Measurements from ENCODE around the gene SERPINB6.
"Not testable (repeated sequence)": the region's sequence is repeated elsewhere in the genome, so short reads cannot be mapped to it uniquely, and the experiment has no call there.

The SERPINB6 gene

GRCh38 chr6:2915150-2915549 is 56.2 kb downstream of the SERPINB6 start:
- Histone ChIP-seq H3K36me3 (ENCODE audit: control insufficient read depth, insufficient read depth, low read length, severe bottlenecking) (no peaks in the 10 kb centered on the region), H3K9ac (ENCODE audit: low read length) (no peak overlapping the region), H3K4me3 (ENCODE audit: low read length) (no peak overlapping the region), H3K27me3 (replicated peaks; ENCODE audit: control insufficient read depth, insufficient read depth, low read length) (peaks cover 15% of the 10 kb centered on the region), H3K4me1 (ENCODE audit: control insufficient read depth, insufficient read depth, low read length) (no peaks in the 10 kb centered on the region), H3K9me3 (ENCODE audit: control insufficient read depth, low read length) (no peaks in the 10 kb centered on the region)
- no peak for DNase-seq (ENCODE audit: low read depth)

- Histone ChIP-seq H3K4me1 (ENCODE audit: control insufficient read depth, insufficient read depth, low read length) (no peaks in the 10 kb centered on the region), H3K36me3 (ENCODE audit: control insufficient read depth, insufficient read depth, low read length, severe bottlenecking) (no peaks in the 10 kb centered on the region), H3K9ac (ENCODE audit: low read length) (no peak overlapping the region), H3K9me3 (ENCODE audit: control insufficient read depth, low read length) (no peaks in the 10 kb centered on the region), H3K4me3 (ENCODE audit: low read length) (no peak overlapping the region), H3K27me3 (replicated peaks; ENCODE audit: control insufficient read depth, insufficient read depth, low read length) (peaks cover 15% of the 10 kb centered on the region)
- no peak for DNase-seq (ENCODE audit: low read depth)
Observed at GRCh38 chr6:2914318-2914660, 57.1 kb downstream of the SERPINB6 start.

GRCh38 chr6:2913621-2914317 is 57.6 kb downstream of the SERPINB6 start:
- Histone ChIP-seq H3K4me1 (ENCODE audit: control insufficient read depth, insufficient read depth, low read length) (no peaks in the 10 kb centered on the region), H3K4me3 (ENCODE audit: low read length) (no peak overlapping the region), H3K27me3 (replicated peaks; ENCODE audit: control insufficient read depth, insufficient read depth, low read length) (peaks cover 15% of the 10 kb centered on the region), H3K36me3 (ENCODE audit: control insufficient read depth, insufficient read depth, low read length, severe bottlenecking) (no peaks in the 10 kb centered on the region), H3K9me3 (ENCODE audit: control insufficient read depth, low read length) (no peaks in the 10 kb centered on the region), H3K9ac (ENCODE audit: low read length) (no peak overlapping the region)
- DNase-seq (ENCODE audit: low read depth), result no peak

GRCh38 chr6:2911171-2911570 is 60.2 kb downstream of the SERPINB6 start:
- no peak for DNase-seq (ENCODE audit: low read depth)

GRCh38 chr6:2909718-2910117 is 61.6 kb downstream of the SERPINB6 start:
- Histone ChIP-seq H3K4me3 (ENCODE audit: low read length) (no peak overlapping the region), H3K27me3 (replicated peaks; ENCODE audit: control insufficient read depth, insufficient read depth, low read length) (peaks cover 4% of the 10 kb centered on the region), H3K9ac (ENCODE audit: low read length) (no peak overlapping the region), H3K36me3 (ENCODE audit: control insufficient read depth, insufficient read depth, low read length, severe bottlenecking) (no peaks in the 10 kb centered on the region), H3K4me1 (ENCODE audit: control insufficient read depth, insufficient read depth, low read length) (no peaks in the 10 kb centered on the region), H3K9me3 (ENCODE audit: control insufficient read depth, low read length) (no peaks in the 10 kb centered on the region)
- no peak for DNase-seq (ENCODE audit: low read depth)

More at GRCh38 chr6:2911171-2911570, 60.2 kb downstream of the SERPINB6 start:
- peaks cover 4% of the 10 kb centered on the region for H3K27me3 ChIP-seq (replicated peaks; ENCODE audit: control insufficient read depth, insufficient read depth, low read length)
- H3K4me1 ChIP-seq (ENCODE audit: control insufficient read depth, insufficient read depth, low read length), result no peaks in the 10 kb centered on the region
- H3K36me3 ChIP-seq (ENCODE audit: control insufficient read depth, insufficient read depth, low read length, severe bottlenecking), result no peaks in the 10 kb centered on the region
- no peaks in the 10 kb centered on the region for H3K9me3 ChIP-seq (ENCODE audit: control insufficient read depth, low read length)
- no peak overlapping the region for H3K4me3 ChIP-seq (ENCODE audit: low read length)
- no peak overlapping the region for H3K9ac ChIP-seq (ENCODE audit: low read length)

- not testable (repeated sequence) for H3K36me3 ChIP-seq (ENCODE audit: control insufficient read depth, insufficient read depth, low read length, severe bottlenecking); H3K4me1 ChIP-seq (ENCODE audit: control insufficient read depth, insufficient read depth, low read length); H3K9me3 ChIP-seq (ENCODE audit: control insufficient read depth, low read length); H3K9ac ChIP-seq (ENCODE audit: low read length); H3K4me3 ChIP-seq (ENCODE audit: low read length); DNase-seq (ENCODE audit: low read depth); H3K27me3 ChIP-seq (replicated peaks; ENCODE audit: control insufficient read depth, insufficient read depth, low read length)
Observed at GRCh38 chr6:2909051-2909606, 62.2 kb downstream of the SERPINB6 start.

- not testable (repeated sequence) for H3K36me3 ChIP-seq (ENCODE audit: control insufficient read depth, insufficient read depth, low read length, severe bottlenecking); H3K9me3 ChIP-seq (ENCODE audit: control insufficient read depth, low read length); H3K4me3 ChIP-seq (ENCODE audit: low read length); H3K4me1 ChIP-seq (ENCODE audit: control insufficient read depth, insufficient read depth, low read length); DNase-seq (ENCODE audit: low read depth); H3K9ac ChIP-seq (ENCODE audit: low read length); H3K27me3 ChIP-seq (replicated peaks; ENCODE audit: control insufficient read depth, insufficient read depth, low read length)
Observed at GRCh38 chr6:2908516-2908915, 62.9 kb downstream of the SERPINB6 start.

- peaks cover 24% of the 10 kb centered on the region for H3K4me1 ChIP-seq (ENCODE audit: control insufficient read depth, insufficient read depth, low read length)
- H3K36me3 ChIP-seq (ENCODE audit: control insufficient read depth, insufficient read depth, low read length, severe bottlenecking), result peaks cover 12% of the 10 kb centered on the region
- DNase-seq (ENCODE audit: low read depth); H3K9me3 ChIP-seq (ENCODE audit: control insufficient read depth, low read length); H3K27me3 ChIP-seq (replicated peaks; ENCODE audit: control insufficient read depth, insufficient read depth, low read length): not testable (repeated sequence)
- peak overlapping the region; percentile 88 for H3K4me3 ChIP-seq (ENCODE audit: low read length)
- peak overlapping the region; percentile 84 for H3K9ac ChIP-seq (ENCODE audit: low read length)
Observed at GRCh38 chr6:2903411-2904185, 67.8 kb downstream of the SERPINB6 start.

GRCh38 chr6:2901645-2902502 is 69.5 kb downstream of the SERPINB6 start:
- Histone ChIP-seq H3K4me1 (ENCODE audit: control insufficient read depth, insufficient read depth, low read length) (peaks cover 24% of the 10 kb centered on the region), H3K4me3 (ENCODE audit: low read length) (peak overlapping the region; percentile 88), H3K36me3 (ENCODE audit: control insufficient read depth, insufficient read depth, low read length, severe bottlenecking) (peaks cover 12% of the 10 kb centered on the region), H3K9ac (ENCODE audit: low read length) (peak overlapping the region; percentile 84)
- H3K9me3 ChIP-seq (ENCODE audit: control insufficient read depth, low read length); DNase-seq (ENCODE audit: low read depth); H3K27me3 ChIP-seq (replicated peaks; ENCODE audit: control insufficient read depth, insufficient read depth, low read length): not testable (repeated sequence)

- DNase-seq (ENCODE audit: low read depth), result no peak
- Histone ChIP-seq H3K9me3 (ENCODE audit: control insufficient read depth, low read length) (no peaks in the 10 kb centered on the region), H3K27me3 (replicated peaks; ENCODE audit: control insufficient read depth, insufficient read depth, low read length) (no peaks in the 10 kb centered on the region), H3K4me1 (ENCODE audit: control insufficient read depth, insufficient read depth, low read length) (peaks cover 24% of the 10 kb centered on the region), H3K36me3 (ENCODE audit: control insufficient read depth, insufficient read depth, low read length, severe bottlenecking) (peaks cover 13% of the 10 kb centered on the region), H3K9ac (ENCODE audit: low read length) (no peak overlapping the region), H3K4me3 (ENCODE audit: low read length) (no peak overlapping the region)
Observed at GRCh38 chr6:2900821-2901644, 70.3 kb downstream of the SERPINB6 start.

Measured in adipocyte (in vitro differentiated cells).